GM18517 (cell line): ENCODE results near the gene ACIN1.

Source experiments
- ATAC-seq: cut with Tn5 transposase; IDR thresholded peaks from one replicate; pipeline ENCODE4 v1.9.1; 2021; ENCODE audit warnings: mild to moderate bottlenecking, moderate library complexity; ENCODE audit not compliant: unreplicated experiment

The ACIN1 gene

GRCh38 chr14:23085458-23085857, 9.5 kb downstream of the ACIN1 start:
- no peak for ATAC-seq

- ATAC-seq, result no peak
Observed at GRCh38 chr14:23080474-23080873, 14.5 kb downstream of the ACIN1 start.

GRCh38 chr14:23079716-23080115, 15.2 kb downstream of the ACIN1 start:
- no peak for ATAC-seq

GRCh38 chr14:23078692-23079116, 16.2 kb downstream of the ACIN1 start:
- ATAC-seq, result no peak

- ATAC-seq, result no peak
Observed at GRCh38 chr14:23077962-23078361, 17.0 kb downstream of the ACIN1 start.

DNA sequence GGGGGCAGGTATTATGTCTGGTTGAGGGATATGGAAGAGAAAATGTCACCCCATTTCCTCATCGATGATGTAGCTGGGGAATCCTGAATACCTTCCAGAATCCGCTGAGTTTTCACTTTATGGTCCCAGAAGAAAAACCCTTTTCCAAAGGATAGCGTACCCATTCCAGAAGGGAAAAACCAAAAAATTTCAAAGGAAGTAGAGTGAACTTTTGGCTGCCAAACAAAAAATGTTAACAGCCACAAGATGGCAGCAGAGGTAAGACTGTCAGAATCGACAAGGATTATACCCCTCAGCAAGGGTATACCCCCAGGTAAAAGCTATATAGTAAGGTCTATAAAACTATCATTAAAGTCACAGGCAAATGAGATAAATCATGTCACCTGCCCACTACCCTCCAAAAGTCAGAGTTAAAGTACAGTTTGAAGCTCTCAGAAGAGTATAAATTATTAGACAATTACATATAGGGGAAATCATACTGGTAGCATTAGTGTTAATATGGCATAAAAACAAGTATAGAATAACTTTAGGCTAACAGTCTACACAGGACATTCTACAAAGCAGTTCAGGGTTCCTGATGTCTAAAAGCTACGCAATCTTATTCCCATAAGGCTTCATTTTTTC, 18.0 kb downstream of the ACIN1 start:
- ATAC-seq, result no peak

DNA sequence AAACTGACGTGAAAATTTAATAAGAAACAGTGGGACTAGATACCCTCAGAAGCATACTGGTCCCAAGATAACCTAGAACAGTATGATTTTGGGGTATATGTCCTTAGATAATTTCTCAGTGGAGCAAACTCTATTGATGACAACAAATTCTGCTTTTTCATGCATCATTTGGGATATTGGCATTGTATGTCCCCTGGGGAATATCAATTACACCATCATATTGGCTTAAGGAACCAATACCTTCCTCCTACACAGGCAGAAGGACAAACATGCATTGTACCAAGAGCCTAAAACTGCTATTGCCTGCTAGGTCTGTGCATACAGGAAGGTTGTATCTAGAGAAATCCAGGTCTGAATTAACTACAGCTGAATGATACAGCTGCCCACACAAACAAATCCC, 20.0 kb downstream of the ACIN1 start:
- no peak for ATAC-seq

GRCh38 chr14:23071921-23072539, 22.9 kb downstream of the ACIN1 start:
- ATAC-seq, result no peak

- ATAC-seq, result peak; percentile 73
Observed at GRCh38 chr14:23071244-23071920, 23.6 kb downstream of the ACIN1 start.

DNA sequence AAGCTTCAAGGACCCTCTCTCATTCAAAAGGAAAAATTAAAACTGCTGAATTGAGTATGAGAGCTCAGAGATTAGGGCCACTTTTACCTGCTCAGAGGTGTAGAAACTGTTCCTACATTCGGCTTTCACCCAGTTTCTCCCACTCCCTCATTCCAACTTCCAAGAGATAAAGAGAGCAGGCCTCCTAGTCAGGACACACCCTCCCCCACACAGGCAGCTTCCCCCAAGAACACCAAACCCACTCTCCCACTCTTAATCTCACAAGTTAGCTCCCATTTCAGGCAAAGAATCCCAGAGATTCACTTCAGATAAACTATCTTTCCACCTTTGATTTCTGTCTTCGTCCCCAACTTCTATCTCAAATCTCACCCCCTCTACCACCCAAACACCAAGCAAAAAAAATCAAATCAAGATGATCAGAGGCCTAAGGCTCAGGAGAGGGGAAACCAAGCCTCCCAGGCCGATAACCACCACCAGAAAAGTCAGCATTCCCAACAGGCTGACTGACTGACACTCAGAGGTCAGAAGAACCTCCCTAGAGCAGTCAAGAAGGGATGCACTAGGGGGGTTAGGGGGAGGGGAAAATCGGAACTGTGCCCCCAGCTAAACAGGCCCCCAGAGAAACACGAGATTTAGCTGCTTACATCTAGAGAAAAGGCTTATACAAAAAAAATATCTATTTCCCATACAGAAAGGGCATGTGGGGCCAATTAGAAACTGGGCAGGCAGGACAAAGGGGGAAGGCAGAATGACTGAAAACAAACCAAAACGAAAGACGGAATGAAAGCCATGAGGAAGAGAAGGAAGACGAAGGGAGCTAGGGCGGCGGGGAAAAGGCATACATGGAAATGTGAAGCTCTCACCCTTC, 24.4 kb downstream of the ACIN1 start:
- no peak for ATAC-seq

- no peak for ATAC-seq
Observed at GRCh38 chr14:23069413-23069806, 25.5 kb downstream of the ACIN1 start.

DNA sequence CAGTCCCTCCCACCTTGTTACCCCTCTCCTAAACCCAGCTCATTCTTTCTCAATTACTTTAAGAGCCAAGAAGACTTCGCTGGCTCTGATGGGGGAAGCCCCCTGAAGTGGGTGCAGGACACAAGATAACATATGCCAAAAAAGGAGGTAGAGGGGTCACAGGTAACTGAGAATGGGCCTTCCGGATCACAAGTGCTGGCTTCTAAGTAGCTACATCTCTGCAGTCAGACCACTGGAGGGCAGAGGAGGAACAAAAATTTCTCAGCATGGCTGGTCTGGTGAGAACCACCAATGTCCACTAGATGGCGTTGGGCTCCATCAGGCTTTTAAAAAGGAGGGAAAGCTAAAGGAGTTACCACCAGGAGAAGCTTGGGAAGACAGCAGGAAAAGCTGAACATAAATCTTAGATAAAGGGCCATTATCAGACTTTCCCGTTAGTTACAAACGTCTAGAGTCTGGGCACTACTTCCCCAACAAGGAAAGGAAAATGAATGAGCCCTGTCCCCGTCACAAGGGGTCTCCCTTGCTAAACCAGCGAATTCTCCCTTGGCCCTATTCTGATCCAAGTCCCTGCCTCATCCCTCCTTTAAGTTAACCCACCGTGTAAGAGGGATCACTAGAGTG, 26.0 kb downstream of the ACIN1 start:
- peak; percentile 57 for ATAC-seq

DNA sequence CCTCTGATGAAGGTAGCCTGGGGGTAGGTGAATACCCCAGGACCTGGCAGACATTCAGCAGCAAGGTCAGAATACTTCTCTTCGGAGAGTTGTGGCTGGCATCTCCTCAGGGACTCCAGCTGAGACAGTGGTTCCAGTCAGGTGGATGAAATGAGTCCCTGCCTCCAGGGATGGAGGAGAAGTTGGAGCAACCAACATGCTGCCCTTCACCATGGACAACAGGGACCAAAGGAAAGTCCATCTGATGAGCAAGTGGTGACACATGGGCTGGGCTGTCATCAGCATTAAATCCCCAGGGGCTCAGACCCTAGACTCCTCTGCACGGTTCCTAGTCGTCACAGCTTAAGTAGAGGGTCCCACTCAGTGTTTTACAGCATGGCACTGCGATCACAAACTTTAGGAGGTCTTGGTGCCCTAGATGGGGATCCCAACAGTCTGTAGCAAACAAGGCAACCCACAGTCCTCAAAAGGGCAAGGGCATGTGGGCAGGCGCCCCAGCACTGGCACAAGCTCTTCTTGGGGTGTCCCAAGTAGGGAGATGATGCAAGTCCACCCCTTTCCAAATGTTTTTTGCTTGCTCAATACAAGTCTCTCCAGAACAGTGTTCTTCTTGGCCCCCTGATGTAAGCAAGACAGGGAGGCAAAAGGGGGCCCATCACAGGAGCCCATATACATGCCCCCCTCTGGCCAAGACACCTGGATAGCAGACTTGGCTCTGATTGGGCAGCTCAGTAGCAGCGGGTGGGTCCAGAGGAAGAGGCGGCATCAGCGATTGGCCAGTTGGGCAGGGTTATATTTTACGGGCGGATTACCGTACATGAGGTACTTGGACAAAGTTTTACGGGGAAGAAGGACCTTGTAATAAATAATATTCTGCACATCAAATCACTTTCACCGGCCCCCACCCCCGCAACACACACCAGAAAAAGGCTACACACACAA, 26.8 kb downstream of the ACIN1 start:
- no peak for ATAC-seq

DNA sequence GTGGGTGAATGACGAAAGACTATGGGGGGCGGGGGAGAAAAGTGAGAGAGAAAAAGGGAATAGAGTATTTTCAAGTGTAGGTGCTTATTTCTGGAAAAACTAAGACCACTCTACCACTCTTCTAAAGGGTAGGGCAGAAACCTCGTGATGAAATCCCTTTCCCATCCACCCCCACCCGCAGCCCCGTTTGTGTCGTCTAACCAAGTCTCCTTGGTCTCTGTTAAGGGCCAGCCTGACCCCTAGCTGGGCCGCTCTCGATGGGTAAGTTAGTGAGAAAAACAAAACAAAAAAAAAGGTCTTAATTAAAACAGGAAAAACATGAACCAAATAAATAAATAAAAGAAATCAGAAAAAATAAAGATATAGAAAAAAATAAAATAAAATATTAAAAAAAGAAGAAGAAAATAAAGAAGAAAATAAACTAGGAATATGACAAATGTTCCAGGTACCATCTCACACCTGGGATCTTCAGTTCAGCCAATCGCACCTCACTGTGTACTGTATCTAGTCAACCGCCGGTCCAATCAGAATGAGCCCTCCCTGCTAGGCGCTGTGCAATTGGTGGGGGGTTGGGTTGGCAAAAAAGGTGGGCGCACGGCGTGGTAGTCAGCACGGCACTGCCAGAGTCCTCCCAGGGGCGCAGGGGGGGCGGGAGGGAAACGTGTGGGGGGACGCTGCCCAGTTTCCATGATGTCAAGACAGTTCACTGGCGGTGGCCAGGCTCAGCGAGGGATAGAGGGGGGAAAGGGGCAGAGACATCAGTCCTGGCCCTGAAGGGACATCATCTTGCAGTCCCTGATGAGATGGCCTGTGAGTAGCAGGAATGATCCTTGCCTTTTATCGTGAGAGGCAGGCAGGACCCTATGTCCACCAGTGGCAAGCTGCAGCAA, 27.8 kb downstream of the ACIN1 start:
- ATAC-seq, result no peak

- ATAC-seq, result no peak
Observed at GRCh38 chr14:23066368-23066767, 28.6 kb downstream of the ACIN1 start.

DNA sequence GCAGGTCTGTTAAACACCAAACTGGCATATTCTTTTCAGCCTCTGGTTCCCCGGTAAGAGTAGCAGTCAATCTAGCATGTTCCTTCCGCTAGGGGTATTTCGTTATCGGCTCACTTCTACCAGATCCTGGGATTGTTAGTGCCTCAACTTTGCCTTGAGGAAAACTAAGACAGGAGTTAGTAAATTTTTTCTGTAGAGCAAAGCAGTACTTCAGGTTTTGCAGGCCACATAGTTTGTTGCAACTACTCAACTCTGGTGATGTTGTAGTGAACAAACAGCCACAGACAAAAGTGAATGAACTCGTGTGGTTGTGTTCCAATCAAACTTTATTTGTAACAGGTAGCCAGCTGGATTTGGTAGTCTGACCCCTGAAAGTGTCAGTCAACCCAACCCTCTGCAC, 31.3 kb downstream of the ACIN1 start:
- no peak for ATAC-seq

- no peak for ATAC-seq
Observed at GRCh38 chr14:23062002-23062401, 32.9 kb downstream of the ACIN1 start.

DNA sequence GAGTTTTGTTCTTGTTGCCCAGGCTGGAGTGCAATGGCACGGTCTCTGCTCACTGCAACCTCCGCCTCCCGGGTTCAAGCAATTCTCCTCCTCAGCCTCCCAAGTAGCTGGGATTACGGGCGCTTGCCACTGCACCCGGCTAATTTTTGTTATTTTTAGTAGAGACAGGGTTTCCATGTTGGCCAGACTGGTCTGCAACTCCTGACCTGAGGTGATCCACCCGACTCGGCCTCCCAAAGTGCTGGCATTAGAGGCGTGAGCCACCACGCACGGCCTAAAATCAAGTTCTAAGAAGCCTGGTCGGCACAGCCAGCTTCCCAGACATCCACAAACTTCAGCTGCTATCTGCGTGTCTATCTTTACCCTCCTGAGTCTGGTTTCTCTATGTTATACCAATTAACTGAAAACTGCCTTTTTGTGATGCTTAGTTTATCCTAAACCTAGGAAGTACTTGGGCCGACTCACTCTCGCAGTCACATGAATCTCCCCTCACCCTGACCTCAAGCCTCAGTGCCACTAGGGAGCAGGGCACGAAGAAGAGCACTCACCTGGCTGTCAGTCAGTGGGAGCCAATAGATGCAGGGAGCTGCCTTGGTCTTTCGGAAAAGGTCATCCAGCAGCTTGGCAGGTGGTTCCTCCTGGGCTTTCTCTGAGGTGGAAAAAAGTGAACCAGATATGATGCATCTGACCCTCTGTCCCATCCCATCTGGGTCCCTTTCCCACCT, 34.2 kb downstream of the ACIN1 start:
- no peak for ATAC-seq
